COLO668 (cell line): ENCODE data around the gene MT1H.

Experiments
- DNase-seq: peaks from one replicate; lab custom pipeline; 2025; ENCODE audit not compliant: unreplicated experiment; lab: John Stamatoyannopoulos, UW

Gene MT1H

DNA sequence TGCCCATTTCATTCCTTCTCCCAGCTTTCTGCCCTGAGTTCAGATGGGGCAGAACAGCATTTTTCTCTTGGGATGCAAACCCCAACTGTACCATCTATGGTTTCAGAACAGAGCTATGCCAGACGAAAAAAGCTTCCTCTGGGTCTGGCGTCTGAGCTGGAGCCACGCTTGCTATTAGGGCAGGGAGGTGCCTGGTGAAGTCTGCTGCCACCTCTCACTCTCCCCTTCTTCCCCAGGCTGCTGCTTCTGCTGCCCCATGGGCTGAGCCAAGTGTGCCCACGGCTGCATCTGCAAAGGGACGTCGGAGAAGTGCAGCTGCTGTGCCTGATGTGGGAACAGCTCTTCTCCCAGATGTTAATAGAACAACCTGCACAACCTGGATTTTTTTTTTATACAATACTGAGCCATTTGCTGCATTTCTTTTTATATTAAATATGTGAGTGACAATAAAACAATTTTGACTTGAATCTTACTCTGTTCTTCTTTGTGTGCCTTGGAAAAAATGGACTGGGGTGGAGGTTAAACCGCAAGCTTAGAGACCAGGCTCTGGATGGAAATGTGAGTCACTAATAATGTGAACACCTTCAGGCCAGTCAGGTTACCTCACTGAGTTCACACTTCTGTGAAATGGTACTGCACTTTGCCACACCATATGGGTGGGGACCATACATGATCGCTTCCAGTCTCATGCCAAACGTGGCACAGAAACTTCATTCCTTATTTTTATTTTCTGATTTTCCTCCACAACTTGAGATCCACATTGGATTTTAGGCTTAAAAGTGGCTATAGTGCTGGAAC is 32.8 kb upstream of the MT1H start:
- DNase-seq = no peak

DNA sequence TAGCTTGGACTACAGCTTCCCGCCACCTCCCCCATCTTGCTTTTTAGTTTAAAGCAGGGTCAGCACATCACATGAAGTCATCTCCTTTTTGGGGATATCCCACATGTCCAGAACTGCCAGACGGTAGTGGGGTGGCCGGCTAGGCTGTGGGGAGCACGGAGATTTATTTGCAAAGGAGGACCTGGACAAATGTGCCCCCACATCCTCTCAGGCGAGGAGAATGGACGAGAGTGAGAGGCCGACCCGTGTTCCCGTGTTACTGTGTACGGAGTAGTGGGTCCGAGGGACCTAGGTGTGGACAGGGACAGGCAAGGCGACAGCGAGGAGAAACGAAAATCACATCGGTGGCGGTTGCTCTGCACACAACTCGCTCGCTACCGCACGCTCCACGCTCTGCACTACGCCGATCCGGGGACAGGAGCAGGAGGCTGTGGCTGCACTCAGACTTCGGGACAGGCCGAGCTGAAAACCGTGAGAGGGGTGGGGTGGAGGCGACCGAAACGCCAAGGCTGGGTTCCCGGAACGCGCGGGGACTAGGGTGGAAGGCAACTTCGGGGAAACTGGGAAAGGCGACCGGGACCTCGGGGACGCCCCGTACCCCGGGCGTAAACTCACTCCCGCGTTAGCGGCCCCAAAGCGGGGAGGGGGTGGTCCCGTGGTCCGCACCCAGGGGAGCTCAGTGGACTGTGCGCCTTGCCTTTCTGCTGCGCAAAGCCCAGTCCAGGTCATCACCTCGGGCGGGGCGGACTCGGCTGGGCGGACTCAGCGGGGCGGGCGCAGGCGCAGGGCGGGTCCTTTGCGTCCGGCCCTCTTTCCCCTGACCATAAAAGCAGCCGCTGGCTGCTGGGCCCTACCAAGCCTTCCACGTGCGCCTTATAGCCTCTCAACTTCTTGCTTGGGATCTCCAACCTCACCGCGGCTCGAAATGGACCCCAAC is 31.5 kb upstream of the MT1H start, which contains the start of gene MT1A:
TSS of gene MT1A (plus strand) at position 853 of the 937 bp plus-strand sequence. CDS start at position 926, 73 bp downstream.
- no peak for DNase-seq

DNA sequence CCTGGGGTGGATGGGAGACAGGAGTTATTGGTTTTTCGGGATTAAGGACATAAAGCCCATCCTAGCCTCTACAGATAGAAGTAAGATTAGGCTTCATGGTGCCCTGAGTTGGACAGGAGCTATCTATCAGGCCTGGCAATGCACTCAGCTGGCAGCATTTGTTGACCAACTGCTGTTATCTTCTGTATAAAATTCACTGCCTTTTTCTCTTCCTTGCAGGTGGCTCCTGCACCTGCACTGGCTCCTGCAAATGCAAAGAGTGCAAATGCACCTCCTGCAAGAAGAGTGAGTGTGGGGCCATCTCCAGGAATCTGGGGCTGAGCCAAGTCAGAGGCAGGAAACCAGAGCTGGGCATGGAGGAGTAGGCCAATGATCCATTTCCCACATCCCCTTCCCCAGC is 30.6 kb upstream of the MT1H start:
- DNase-seq = no peak

DNA sequence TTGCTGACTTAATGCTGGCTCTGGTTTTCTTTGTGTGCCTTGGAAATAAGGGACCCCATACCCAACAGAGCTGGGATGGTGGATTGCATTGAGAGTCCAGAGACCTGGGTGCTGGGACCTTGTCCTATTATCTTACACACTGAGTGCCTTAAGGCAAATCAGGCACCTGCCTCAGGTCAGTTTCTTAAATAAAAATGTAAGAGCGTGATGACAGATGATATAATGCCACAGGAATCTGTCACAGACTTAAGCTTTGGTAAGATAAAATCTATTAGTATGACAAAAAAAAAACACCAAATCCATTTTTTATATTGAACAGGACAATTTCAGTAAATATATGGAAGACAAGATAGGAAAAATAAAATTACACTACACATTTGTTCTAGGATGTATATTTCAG is 29.5 kb upstream of the MT1H start:
- no peak for DNase-seq

DNA sequence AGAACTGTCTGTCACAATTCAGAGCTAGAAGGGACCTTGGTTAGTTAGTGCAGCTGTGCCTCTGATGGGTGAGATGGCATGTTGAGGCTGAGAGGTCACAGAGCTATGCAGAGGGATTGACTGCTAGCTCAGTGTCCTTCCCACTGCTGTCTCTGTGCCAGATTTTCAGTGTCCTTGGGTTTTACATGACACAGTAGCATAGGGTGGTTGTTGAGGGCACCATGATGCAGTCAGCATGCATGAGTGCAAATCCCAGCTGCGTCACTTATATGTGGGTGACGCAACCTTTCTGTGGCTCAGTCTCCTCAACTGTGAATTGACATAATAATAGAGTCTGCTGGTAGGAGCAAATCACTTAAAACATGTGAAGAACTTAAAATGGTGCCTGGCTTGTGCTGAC is 28.4 kb upstream of the MT1H start:
- DNase-seq = no peak

DNA sequence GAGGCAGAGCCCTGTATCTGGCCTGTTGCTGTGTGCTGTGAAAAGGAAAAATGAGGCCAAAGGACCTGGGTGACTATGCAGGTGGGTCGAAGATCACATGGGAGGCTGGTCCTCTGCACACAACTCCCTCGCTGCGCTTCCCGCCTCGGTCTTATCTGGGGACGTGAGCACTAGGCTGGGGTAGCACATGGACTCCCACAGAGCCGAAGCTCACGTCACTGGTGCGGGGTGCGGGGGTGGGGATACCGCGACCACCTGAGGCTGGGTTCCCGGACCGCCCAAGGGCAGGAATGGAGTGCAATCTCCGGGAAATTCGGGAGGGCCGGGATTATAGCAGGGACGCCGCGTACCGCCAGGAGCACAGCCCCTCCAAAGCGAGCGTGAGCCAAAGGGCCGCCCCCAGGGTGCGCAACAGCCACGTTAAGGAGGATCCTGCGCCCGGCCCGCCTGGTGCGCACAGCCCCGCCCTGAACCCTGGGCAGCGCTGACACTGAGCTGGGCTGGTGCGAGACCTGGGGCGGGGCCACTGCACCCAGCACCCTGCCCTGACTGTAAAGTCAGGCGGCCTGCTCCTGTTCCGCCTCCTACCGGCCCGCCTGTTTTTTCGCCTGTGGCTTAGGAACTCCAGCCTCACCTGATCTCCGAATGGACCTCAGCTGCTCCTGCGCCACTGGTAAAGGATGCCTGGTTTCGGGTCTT is 26.4 kb upstream of the MT1H start:
- peak; percentile 36 for DNase-seq

DNA sequence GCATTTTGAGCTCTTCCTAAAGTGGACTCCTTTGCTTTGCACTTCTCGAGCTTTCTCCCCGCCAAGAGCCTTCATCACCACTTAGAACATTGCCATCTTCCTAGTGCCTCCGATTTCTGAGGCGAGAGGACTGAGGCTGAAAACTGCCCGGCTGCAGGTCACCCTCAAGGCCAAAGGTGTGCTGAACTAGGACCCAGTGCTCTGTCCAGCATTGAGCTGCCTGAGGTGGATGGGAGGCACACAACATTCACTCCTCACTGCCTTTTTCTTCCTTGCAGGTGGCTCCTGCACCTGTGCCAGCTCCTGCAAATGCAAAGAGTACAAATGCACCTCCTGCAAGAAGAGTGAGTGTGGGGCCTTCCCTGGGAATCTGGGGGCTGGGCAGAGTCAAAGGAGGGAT is 25.8 kb upstream of the MT1H start:
- no peak for DNase-seq

DNA sequence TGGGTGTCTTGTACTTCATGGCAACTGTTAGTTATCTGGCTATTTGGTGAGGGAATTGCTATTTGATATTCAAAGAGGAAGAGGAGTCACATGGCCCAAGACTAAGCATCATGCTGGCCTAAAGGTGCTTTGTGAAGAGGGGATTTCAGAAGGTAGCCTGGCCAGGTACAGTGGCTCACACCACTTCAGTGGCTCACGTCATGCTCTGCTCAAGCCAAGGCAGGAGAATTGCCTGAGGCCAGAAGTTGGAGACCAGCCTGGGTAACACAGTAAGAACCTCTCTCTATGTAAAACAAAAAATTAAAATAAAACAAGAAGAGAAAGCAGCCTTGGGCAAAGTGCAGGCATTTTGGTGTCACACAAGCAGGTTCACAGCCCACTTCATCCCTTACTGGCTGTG is 24.3 kb upstream of the MT1H start:
- DNase-seq = no peak

DNA sequence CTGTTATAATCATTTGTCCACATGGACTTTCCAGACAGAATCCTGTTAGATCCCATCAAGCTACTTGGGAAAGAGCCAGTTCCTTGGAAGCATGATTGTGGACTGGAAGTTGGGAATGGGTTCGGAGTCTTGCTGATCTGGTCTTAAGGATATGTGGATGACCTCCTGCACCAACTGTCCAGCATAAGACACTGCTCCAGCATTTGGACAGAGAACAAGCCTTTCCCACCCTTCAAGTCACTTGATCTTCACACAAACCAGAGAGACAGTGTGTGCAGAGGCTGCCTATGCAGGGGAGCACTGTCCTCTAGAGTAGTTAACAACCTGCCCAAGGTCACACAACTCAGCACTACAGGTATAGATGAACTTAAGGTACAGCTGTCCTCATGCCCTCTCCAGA is 23.8 kb upstream of the MT1H start:
- no peak for DNase-seq

DNA sequence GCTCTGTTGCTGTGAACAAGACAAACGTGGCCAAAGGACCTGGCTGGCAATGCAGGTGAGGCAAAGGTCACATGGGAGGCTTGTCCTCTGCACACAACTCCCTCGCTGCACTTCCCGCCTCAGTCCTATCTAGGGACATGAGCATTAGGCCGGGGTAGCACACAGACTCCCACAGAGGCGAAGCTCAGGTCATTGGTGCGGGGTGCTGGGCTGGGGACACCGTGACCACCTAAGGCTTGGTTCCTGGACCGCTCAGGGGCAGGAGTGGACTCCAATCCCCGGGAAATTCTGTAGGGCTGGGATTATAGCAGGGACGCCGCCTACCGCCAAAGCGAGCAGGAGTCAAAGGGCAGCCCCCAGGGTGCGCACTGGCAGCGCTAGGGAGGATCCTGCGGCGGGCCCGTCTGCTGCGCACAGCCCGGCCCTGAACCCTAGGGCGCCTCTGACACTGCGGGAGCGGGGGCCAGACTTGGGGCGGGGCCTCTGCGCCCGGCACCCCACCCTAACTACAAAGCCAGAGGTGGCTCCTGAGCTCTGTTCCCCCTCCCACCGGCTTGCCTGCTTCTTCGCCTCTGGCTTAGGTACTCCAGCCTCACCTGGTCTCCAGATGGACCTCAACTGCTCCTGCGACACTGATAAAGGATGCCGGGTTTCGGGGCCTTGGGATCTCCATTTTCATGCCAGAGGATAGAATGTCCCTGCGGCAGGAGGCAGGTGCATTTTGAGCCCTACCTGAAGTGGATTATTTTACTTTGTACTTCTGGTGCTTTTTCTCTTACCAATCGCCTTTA is 21.8 kb upstream of the MT1H start:
- DNase-seq = no peak

DNA sequence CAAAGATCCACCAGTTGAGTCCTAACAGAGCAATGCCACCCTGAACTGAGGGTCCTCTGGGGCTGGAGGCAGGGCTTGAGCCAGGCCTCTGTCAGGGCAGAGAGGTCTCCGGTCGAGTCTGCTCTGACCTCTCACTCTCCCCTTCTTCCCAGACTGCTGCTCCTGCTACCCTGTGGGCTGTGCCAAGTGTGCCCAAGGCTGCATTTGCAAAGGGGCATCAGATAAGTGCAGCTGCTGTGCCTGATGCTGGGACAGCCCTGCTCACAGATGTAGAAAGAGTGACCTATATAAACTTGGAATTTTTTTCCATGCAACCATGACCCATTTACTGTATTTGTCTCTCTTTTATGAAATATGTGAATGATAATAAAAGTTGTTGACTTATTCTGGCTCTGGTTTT is 20.3 kb upstream of the MT1H start:
- no peak for DNase-seq

DNA sequence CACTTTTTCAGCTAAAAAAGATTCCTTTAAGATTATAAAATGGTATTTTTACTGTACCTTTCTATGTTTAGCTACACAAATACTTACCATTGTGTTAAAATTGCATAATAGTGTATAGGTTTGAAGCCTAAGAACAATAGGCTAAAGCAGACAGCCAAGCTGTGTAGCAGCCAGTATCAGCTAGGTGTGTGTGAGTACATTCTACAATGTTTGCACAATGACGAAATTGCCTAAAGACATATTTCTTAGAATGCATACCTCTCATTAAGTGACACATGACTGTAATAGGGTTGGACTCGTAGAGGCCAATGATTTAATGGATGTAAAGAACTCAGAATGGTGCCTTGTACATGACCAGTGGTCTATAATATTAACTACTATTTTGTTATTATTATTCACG is 19.8 kb upstream of the MT1H start:
- no peak for DNase-seq

DNA sequence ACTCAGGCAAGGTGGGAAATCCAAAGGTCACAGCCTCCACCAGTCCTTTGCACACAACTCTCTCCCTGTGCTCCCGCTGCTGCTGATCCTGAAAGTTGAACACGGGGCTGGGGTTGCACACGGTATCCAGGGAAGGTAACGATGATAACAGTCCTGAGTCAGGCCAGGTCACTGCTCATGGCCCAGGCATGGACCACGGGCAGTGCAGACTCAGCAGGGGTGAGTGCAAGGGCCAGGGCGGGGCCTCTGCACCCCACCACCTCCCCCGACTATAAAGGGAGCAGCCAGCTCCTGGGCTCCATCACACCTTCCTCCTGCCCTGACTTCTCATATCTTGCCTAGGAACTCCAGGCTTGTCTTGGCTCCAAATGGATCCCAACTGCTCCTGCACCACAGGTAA is 18.0 kb upstream of the MT1H start, which contains the start of gene MT1B:
TSS of gene MT1B (plus strand) at position 301 of the 400 bp plus-strand sequence. CDS start at position 369, 68 bp downstream.
- DNase-seq = no peak

DNA sequence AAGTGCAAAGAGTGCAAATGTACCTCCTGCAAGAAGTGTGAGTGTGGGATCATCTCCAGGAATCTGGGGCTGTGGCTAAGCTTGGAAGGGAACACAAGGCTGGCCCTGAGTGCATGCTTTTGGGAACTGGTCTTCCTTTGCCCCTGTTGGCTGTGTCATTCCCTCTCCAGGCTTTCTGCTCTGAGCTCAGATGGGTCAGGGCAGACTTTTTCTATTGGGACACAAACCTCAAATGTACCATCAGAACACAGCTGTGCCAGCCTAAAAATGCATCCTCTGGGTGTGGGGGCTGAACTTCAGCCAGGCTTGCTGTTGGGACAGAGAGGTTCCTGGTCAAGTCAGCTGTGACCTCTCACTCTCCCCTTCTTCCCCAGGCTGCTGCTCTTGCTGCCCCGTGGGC is 17.0 kb upstream of the MT1H start:
- no peak for DNase-seq

DNA sequence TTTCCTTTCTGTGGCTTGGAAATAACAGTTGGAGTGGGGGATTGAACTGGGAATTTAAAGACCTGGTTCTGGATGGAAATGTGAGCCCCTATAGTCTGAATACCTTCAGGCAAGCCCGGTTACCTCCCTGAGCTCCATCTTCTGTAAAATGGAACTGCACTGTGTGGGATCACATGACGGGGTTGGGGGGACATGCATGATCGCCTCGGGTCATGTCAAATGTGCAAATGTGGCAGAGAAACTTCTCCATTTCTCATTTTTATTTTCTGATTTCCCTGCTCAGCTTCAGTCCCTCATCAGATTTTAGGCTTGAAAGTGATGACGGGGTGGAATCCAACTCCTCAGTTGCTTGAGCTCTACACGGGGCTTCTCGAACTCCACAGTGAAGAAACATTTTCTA is 16.4 kb upstream of the MT1H start:
- no peak for DNase-seq

DNA sequence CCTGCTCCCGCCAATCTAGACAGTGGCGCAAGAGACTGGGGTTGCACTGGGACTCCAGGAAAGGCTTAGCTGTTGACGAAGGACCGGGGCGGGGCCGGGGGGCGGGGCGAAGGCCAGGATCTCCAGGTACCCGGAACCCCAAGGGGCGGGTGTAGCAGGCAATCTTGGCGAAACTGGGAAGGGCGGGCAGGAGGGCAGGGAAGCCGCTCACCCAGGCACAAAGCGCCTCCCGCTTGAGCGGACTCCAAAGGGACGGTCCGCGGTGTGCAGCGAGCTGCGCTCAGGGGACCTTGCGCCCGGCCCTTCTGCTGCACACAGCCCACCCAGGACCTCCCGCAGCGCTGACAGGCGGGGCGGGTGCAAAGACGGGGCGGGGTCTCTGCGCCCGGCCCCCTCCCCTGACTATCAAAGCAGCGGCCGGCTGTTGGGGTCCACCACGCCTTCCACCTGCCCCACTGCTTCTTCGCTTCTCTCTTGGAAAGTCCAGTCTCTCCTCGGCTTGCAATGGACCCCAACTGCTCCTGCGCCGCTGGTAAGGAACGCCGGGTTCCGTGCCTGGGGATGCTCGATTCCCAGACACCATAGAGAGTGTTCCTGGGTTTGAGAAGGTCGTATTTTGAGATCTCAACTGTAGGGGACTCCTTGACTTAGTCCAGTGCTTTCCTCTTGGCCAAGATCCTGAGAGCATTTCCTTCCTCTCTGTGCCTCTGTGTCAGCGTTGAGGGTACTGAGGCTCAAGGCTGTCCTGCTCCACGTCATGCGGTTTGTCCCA is 11.9 kb upstream of the MT1H start, which contains the start of gene MT1F:
TSS of gene MT1F (plus strand) at position 405 of the 772 bp plus-strand sequence. CDS start at position 505, 100 bp downstream.
- peak; percentile 15 for DNase-seq

DNA sequence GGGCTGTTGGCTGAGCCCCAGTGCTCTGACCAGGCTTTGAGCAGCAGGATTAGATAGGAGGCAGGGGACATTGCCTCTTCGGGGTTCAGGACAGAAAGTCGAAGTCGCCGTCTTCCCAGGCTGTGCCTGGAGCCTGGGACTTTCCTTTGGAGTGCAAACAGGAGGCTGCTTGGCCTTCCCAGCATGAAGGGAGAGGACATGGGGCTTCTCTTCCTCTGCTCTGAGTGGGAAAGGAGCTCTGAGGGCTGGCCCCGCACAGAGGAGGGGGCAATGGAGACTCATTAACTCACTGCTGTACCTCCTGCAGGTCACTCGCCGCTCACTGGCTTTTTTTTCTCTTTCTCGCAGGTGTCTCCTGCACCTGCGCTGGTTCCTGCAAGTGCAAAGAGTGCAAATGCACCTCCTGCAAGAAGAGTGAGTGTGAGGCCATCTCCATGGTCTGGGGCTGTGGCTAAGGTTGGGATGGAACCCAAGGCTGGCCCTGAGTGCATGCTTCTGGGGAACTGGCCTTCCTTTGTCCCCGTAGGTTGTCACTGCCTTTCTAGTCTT is 11.2 kb upstream of the MT1H start:
- no peak for DNase-seq

DNA sequence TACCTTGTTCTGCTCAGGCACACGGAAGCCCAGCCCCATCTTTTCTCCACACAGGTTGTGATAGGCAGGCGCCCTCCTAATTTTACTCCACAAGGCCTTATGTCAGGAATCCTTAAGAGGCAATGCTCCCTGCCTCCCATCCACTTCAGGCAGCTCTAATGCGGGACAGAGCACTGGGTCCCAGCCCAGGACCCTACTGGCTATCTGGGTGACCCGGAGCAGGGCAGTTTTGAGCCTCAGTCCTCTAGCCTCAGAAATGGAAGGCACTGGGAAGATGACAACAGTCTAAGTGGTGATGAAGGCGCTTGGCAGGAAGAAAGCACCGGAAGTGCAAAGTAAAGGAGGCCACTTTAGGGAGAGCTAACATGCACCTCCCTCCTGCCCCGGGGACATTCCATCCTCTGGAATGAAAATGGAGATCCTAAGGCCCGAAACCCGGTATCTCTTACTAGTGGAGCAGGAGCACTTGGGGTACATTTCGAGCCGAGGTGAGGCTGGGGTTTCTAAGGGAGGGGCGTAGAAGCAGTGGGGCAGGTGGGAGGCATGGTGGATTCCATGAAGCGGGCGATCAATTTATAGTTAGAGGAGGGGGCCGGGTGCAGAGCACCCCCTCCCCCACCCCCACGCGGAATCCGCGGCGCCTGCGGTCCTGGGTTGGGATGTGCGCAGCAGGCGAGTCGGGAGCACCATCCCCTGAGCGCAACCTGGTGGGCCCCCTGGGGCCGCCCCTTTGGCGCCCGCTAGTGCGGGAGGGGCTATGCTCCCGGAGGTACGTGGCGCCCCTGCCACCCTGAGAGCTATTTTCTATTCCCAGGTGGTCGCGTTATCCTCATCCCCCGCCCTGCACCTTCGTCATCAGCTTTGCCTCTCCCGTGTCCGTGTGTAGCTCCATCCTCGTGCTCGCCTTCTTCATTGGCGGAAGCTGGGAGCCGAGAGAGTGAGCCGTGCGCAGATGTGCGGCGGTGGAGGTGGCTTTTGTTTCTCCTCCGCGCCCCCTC is 7.0 kb upstream of the MT1H start:
- no peak for DNase-seq
